Articular chondrocyte of knee joint (primary cell): ENCODE data around the gene AUTS2. TPM values are rescaled to one million over a fixed set of nuclear protein-coding genes. Genes with fewer than 3 reads are reported as not detected.

Experiments
- small RNA-seq: library from RNA; depleted of rRNA; stranded (forward); fragments of <200 nt; gene quantifications from one replicate; pipeline ENCODE3, GENCODE V24; 2012
- total RNA-seq: library from RNA; depleted of rRNA; stranded (reverse); fragments of >200 nt; gene quantifications from 2 replicates; pipeline ENCODE4 v1.2.3, GENCODE V29; 2012

Gene AUTS2
- 47.8 and 70.3 TPM in 2 replicates for total RNA-seq

GRCh38 chr7:69598081-69598486, at the start of gene AUTS2:
AUTS2 (plus strand) TSS chr7:69598475; CDS start chr7:69599654, 1,179 bp downstream.

Small RNA genes within 50 kb of the gene (small RNA-seq; reads per million reads assigned to genes)
- gene AC073873.1: not detected
